HG02870 (cell line): Measurements from ENCODE around the gene DACT2.
"Not testable (repeated sequence)": the region's sequence is repeated elsewhere in the genome, so short reads cannot be mapped to it uniquely, and the experiment has no call there.

ENCODE experiments used
- ATAC-seq: cut with Tn5 transposase; IDR thresholded peaks from one replicate; pipeline ENCODE4 v1.9.1; 2021; ENCODE audit warnings: mild to moderate bottlenecking, moderate library complexity; ENCODE audit not compliant: unreplicated experiment

The DACT2 gene

GRCh38 chr6:168269455-168270243 lies 49.9 kb downstream of the DACT2 start:
- no peak for ATAC-seq

GRCh38 chr6:168268755-168269154 lies 50.8 kb downstream of the DACT2 start:
- no peak for ATAC-seq

- ATAC-seq: not testable (repeated sequence)
These were observed 51.8 kb downstream of the DACT2 start for GRCh38 chr6:168267779-168268178.

- ATAC-seq: no peak
These were observed 53.5 kb downstream of the DACT2 start for GRCh38 chr6:168265827-168266815.

GRCh38 chr6:168265394-168265793 lies 54.2 kb downstream of the DACT2 start:
- no peak for ATAC-seq

GRCh38 chr6:168264593-168265335 lies 54.8 kb downstream of the DACT2 start:
- ATAC-seq: no peak

- no peak for ATAC-seq
These were observed 56.1 kb downstream of the DACT2 start for GRCh38 chr6:168263351-168263905.

- ATAC-seq: no peak
These were observed 58.3 kb downstream of the DACT2 start for GRCh38 chr6:168261234-168261633.

GRCh38 chr6:168260420-168260987 lies 59.1 kb downstream of the DACT2 start:
- ATAC-seq: no peak

- no peak for ATAC-seq
These were observed 60.8 kb downstream of the DACT2 start for GRCh38 chr6:168258795-168259194.

GRCh38 chr6:168256940-168257339 lies 62.6 kb downstream of the DACT2 start:
- no peak for ATAC-seq
